ENCODE data around the gene STXBP2. TPM values are rescaled to one million over a fixed set of nuclear protein-coding genes. Genes with fewer than 3 reads are reported as not detected.

The STXBP2 gene
- polyA plus RNA-seq, 1 experiment, result 5.0 TPM

DNA sequence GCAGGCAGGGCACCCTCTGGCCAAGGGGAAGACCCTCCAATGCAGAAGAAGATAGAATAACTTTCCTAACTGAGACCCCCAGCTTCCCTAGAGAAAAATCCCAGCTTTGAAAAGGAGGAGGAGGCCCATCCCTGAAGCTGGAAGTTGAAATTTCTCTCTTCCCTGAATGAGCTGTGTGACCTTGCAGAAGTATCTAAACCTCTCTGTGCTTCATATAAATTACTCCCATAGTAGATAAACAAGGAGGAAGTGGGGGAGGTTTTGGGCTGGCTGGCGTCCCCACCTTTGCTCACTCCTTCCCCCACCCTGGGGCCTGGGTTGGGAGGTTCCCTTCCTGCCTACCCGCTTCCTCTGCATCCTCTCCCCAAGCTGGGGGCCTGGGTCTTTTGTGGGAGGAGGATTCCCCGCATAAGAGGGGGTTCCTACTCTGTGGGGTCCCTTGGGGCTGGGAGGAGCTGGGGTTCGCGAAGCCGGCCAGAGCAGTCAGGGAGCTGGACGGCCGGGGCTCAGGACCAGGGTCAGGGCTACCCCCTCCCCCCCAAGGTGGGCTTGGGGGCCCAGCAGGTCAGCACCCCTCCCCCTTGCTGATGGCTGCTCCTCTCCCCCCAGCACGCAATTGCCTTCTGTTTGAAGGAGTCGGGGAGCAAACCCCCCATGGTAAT is 29.6 kb upstream of the STXBP2 start:
- POLR2A ChIA-PET, result no interaction called here
- Histone ChIP-seq H3K27me3 (ENCODE audit: control insufficient read depth, insufficient read depth, low read length) (no peaks in the 10 kb centered on the region), H3K27ac (ENCODE audit: low read depth, low read length) (no peak overlapping the region), H3K9me3 (ENCODE audit: control insufficient read depth, insufficient read depth, low read length) (peaks cover 4% of the 10 kb centered on the region; the same call in 1 of the 2 replicates), H3K4me3 (ENCODE audit: low read depth, low read length) (no peak overlapping the region)
- TF ChIP-seq, protein P1, sequence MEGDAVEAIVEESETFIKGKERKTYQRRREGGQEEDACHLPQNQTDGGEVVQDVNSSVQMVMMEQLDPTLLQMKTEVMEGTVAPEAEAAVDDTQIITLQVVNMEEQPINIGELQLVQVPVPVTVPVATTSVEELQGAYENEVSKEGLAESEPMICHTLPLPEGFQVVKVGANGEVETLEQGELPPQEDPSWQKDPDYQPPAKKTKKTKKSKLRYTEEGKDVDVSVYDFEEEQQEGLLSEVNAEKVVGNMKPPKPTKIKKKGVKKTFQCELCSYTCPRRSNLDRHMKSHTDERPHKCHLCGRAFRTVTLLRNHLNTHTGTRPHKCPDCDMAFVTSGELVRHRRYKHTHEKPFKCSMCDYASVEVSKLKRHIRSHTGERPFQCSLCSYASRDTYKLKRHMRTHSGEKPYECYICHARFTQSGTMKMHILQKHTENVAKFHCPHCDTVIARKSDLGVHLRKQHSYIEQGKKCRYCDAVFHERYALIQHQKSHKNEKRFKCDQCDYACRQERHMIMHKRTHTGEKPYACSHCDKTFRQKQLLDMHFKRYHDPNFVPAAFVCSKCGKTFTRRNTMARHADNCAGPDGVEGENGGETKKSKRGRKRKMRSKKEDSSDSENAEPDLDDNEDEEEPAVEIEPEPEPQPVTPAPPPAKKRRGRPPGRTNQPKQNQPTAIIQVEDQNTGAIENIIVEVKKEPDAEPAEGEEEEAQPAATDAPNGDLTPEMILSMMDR (IDR thresholded peaks at IDR 0.05; ENCODE audit: low read depth, low read length), result no peak
- CTCF ChIA-PET, result no interaction called here
- no peak for DNase-seq (ENCODE audit: low read depth, low spot score)

- CTCF ChIA-PET, result no interaction called here
Observed at GRCh38 chr19:7607874-7608560, 28.9 kb upstream of the STXBP2 start.

GRCh38 chr19:7610491-7611240 is 26.2 kb upstream of the STXBP2 start:
- CTCF ChIA-PET, result no interaction called here

More at GRCh38 chr19:7607874-7608560, 28.9 kb upstream of the STXBP2 start:
- no peaks in the 10 kb centered on the region for H3K27me3 ChIP-seq (ENCODE audit: control insufficient read depth, insufficient read depth, low read length)
- H3K27ac ChIP-seq (ENCODE audit: low read depth, low read length), result no peak overlapping the region
- peaks cover 4% of the 10 kb centered on the region; the same call in 1 of the 2 replicates for H3K9me3 ChIP-seq (ENCODE audit: control insufficient read depth, insufficient read depth, low read length)
- no peak overlapping the region for H3K4me3 ChIP-seq (ENCODE audit: low read depth, low read length)
- POLR2A ChIA-PET, result no interaction called here
- no peak for DNase-seq (ENCODE audit: low read depth, low spot score)
- TF ChIP-seq, protein P1 (IDR thresholded peaks at IDR 0.05; ENCODE audit: low read depth, low read length), result no peak

GRCh38 chr19:7611541-7612279 is 25.2 kb upstream of the STXBP2 start:
- ChIA-PET POLR2A (no interaction called here), CTCF (interaction anchor here (0.7 kb wide), 1 partner anchor 152 kb away, joined by 4 read pairs; no protein-coding TSS in a partner anchor)

More at GRCh38 chr19:7610491-7611240, 26.2 kb upstream of the STXBP2 start:
- POLR2A ChIA-PET, result no interaction called here
- Histone ChIP-seq H3K9me3 (ENCODE audit: control insufficient read depth, insufficient read depth, low read length) (no peaks in the 10 kb centered on the region; the same call in 1 of the 2 replicates), H3K27me3 (ENCODE audit: control insufficient read depth, insufficient read depth, low read length) (no peaks in the 10 kb centered on the region), H3K4me3 (ENCODE audit: low read depth, low read length) (no peak overlapping the region), H3K27ac (ENCODE audit: low read depth, low read length) (no peak overlapping the region)
- DNase-seq (ENCODE audit: low read depth, low spot score), result no peak
- TF ChIP-seq, protein P1 (IDR thresholded peaks at IDR 0.05; ENCODE audit: low read depth, low read length), result no peak

More at GRCh38 chr19:7611541-7612279, 25.2 kb upstream of the STXBP2 start:
- no peak overlapping the region for H3K27ac ChIP-seq (ENCODE audit: low read depth, low read length)
- TF ChIP-seq, protein P1 (IDR thresholded peaks at IDR 0.05; ENCODE audit: low read depth, low read length), result no peak
- no peaks in the 10 kb centered on the region; the same call in 1 of the 2 replicates for H3K9me3 ChIP-seq (ENCODE audit: control insufficient read depth, insufficient read depth, low read length)
- H3K27me3 ChIP-seq (ENCODE audit: control insufficient read depth, insufficient read depth, low read length), result no peaks in the 10 kb centered on the region
- no peak for DNase-seq (ENCODE audit: low read depth, low spot score)
- no peak overlapping the region for H3K4me3 ChIP-seq (ENCODE audit: low read depth, low read length)
